Lung (tissue), 12 donors: Measurements from ENCODE around the gene TPD52L2. TPM values are rescaled to one million over a fixed set of nuclear protein-coding genes. Genes with fewer than 3 reads are reported as not detected.

ENCODE experiments used
- ATAC-seq: fragments of 200-7000 bp; cut with Tn5 transposase; one replicate; pipeline ENCODE4 v1.9.1; 2020; ENCODE audit warnings: moderate number of reproducible peaks; ENCODE audit not compliant: insufficient read depth, low FRiP score
- DNase-seq, 3 donors: peaks; one replicate each; pipeline ENCODE4 v3.0.0-alpha.2; 2013 to 2017
- H3K27ac ChIP-seq, 2 donors: one replicate each; pipeline ENCODE4 v1.5.1; 2013; ENCODE audit warnings: mild to moderate bottlenecking in 2 of 2, moderate library complexity in 2 of 2, control low read depth in 1 of 2, inconsistent platforms in 1 of 2, low read depth in 1 of 2, low read length in 1 of 2
- H3K27me3 ChIP-seq, 3 donors: one replicate each; pipeline ENCODE4 v1.5.1; 2013; ENCODE audit warnings: low read length in 2 of 3; ENCODE audit not compliant: control insufficient read depth in 3 of 3, insufficient read depth in 3 of 3
- H3K36me3 ChIP-seq, 4 donors: one replicate each; pipeline ENCODE4 v1.5.1; 2013; ENCODE audit warnings: low read length in 4 of 4, mild to moderate bottlenecking in 1 of 4, moderate library complexity in 1 of 4; ENCODE audit not compliant: control insufficient read depth in 4 of 4, insufficient read depth in 4 of 4
- H3K4me1 ChIP-seq, 5 donors: one replicate each; pipeline ENCODE4 v1.5.1; 2013; ENCODE audit warnings: low read length in 5 of 5, mild to moderate bottlenecking in 2 of 5, moderate library complexity in 1 of 5; ENCODE audit not compliant: control insufficient read depth in 5 of 5, insufficient read depth in 5 of 5
- H3K4me3 ChIP-seq: one replicate; pipeline ENCODE4 v1.5.1; 2013; ENCODE audit warnings: mild to moderate bottlenecking, control low read depth, moderate library complexity
- H3K9ac ChIP-seq, 2 donors: one replicate each; pipeline ENCODE4 v1.5.1; 2013; ENCODE audit warnings: low read length in 2 of 2, control low read depth in 1 of 2; ENCODE audit not compliant: insufficient read depth in 1 of 2
- H3K9me3 ChIP-seq, 4 donors: one replicate each; pipeline ENCODE4 v1.5.1; 2013; ENCODE audit warnings: low read length in 3 of 4, mild to moderate bottlenecking in 1 of 4, moderate library complexity in 1 of 4; ENCODE audit not compliant: control insufficient read depth in 4 of 4, insufficient read depth in 3 of 4
- WGBS, 2 donors: extraction: QIAGEN DNeasy Blood & Tissue Kit; methylation state at CpG; one replicate each; pipeline ENCODE4 v1.1.7; 2013; 5-methylcytosine and 5-hydroxymethylcytosine counted together
- polyA plus RNA-seq, 2 donors: library from polyadenylated mRNA; stranded (reverse); fragments of 200-250 nt; gene quantifications; one replicate each; pipeline ENCODE4 v1.2.1, GENCODE V29; 2013
- total RNA-seq, 2 donors: library from RNA; depleted of rRNA in 1 of 2; stranded (reverse); fragments of >200 nt in 1 of 2; gene quantifications; one replicate each; pipeline ENCODE4 v1.2.1, GENCODE V29; 2014 to 2021
- TF ChIP-seq, protein P1 (sequence below): IDR thresholded peaks from 2 replicates; pipeline ENCODE4 v1.5.1; 2012; ENCODE audit warnings: mild to moderate bottlenecking; ENCODE audit errors: control extremely low read depth, extremely low read depth
- donor health status: control.
- donor health status: control.
- donor health status: Bipolar disorder and iron deficiency.
- donor health status: healthy.
- donor health status: DM: yes; HTN: yes; CAD: no.

The TPD52L2 gene
- total and polyA plus RNA-seq, 4 donors = 66.2 to 130 (median 79.3) TPM

DNA sequence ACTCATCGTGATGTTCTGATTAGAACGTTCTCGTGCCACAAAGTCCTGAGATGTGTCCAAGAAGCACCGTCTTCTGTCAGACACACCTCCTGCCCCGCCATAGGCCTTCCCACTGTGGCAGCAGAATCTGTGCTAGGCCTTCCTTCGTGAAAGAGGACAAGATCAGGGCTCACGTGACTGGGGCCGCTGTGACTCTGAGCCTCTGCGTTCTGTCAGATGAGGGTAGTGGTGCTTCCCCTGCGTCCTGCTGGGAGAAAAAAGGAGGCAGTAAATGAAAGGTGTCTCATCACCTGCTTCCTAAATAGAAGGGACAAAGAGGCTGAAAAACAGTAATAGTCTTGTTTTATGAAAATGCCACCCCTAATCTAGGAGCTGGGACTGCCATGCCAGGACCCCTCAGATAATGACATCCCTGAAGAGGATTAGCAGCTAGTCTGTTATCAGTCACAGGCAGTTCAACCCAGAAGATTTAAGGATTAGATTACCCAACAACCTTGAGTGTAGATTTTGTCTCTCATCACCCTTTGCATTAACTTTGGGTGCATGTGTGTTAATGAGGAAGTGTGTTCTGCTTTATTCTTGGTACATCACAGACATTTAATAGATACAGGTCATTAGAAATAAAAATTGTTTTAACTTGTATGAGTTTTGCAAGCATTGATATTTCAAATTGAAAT, 34.0 kb downstream of the TPD52L2 start:
- TF ChIP-seq, protein P1, sequence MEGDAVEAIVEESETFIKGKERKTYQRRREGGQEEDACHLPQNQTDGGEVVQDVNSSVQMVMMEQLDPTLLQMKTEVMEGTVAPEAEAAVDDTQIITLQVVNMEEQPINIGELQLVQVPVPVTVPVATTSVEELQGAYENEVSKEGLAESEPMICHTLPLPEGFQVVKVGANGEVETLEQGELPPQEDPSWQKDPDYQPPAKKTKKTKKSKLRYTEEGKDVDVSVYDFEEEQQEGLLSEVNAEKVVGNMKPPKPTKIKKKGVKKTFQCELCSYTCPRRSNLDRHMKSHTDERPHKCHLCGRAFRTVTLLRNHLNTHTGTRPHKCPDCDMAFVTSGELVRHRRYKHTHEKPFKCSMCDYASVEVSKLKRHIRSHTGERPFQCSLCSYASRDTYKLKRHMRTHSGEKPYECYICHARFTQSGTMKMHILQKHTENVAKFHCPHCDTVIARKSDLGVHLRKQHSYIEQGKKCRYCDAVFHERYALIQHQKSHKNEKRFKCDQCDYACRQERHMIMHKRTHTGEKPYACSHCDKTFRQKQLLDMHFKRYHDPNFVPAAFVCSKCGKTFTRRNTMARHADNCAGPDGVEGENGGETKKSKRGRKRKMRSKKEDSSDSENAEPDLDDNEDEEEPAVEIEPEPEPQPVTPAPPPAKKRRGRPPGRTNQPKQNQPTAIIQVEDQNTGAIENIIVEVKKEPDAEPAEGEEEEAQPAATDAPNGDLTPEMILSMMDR = no peak
- H3K9ac ChIP-seq = no peak overlapping the region
- WGBS, 2 donors = 55 to 76% methylated on average over 10 of the region's 10 CpGs
- no peak overlapping the region for H3K27ac ChIP-seq
- no peaks in the 10 kb centered on the region for H3K9me3 ChIP-seq
- H3K4me1 ChIP-seq = peaks cover 0 to 18% (median 6%) of the 10 kb centered on the region in 5 donors
- no peak for DNase-seq
- H3K4me3 ChIP-seq = no peak overlapping the region
- H3K36me3 ChIP-seq = peaks cover 0 to 5% (median 0%) of the 10 kb centered on the region in 4 donors
- no peak for ATAC-seq
- no peaks in the 10 kb centered on the region for H3K27me3 ChIP-seq

DNA sequence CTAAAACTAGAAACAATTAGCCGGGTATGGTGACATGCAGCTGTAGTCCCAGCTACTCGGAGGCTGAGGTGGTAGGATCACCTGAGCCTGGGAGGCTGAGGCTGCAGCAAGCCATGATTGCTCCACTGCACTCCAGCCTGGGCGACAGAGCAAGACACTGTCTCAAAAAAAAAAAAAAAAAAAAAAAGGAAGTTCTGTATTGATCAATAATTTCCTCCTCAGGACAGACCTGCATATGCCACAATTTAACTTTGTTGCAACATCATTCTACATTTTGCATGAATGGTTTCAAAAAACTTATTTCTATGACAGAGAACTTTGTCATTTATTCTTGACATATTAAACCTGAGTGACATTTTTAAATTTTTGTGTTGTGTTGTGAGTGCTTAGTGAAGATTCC, 35.3 kb downstream of the TPD52L2 start:
- Histone ChIP-seq H3K27me3 (no peaks in the 10 kb centered on the region), H3K4me3 (no peak overlapping the region), H3K36me3 (peaks cover 0 to 7% (median 0%) of the 10 kb centered on the region in 4 donors), H3K27ac (no peak overlapping the region), H3K9me3 (no peaks in the 10 kb centered on the region), H3K9ac (no peak overlapping the region), H3K4me1 (peaks cover 0 to 14% (median 6%) of the 10 kb centered on the region in 5 donors)
- TF ChIP-seq, protein P1 = no peak
- DNase-seq (no peak), ATAC-seq (no peak)
- 27 to 67% methylated on average over 3 of the region's 3 CpGs for WGBS, 2 donors

DNA sequence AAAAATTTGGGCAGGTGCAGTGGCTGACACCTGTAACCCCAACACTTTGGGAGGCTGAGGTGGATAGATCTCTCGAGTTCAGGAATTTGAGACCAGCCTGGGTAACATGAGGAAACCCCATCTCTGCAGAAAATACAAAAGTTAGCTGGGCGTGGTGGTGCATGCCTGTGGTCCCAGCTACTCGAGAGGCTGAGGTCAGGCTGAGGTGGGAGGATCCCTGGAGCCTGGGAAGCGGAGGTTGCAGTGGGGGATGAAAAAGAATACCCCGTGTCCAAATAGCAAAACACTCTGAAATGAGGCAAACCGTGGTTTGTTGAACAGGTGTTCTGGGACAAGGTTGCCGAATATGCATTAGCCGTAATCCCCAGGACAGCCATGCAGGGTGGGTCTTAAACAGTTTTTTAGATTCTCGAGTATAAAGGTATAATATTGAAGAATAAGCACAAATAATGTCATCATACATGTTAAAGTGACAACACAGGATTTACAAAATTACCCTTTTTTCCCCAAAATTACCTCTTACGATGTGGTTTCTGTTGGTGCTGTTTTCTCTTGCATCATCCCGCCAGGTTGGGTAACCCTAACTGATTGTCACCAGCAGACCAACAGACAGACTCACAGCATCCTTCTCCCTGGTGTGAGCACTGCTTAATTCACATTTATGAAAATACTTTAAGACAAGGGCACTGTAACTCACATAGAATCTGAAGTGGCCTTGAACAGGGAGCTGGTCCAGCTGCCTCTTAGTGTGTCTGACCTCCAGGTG, 38.9 kb downstream of the TPD52L2 start:
- Histone ChIP-seq H3K27ac (no peak overlapping the region), H3K9ac (no peak overlapping the region), H3K4me3 (no peak overlapping the region), H3K4me1 (peaks cover 0 to 7% (median 0%) of the 10 kb centered on the region in 5 donors), H3K9me3 (no peaks in the 10 kb centered on the region), H3K27me3 (no peaks in the 10 kb centered on the region), H3K36me3 (peaks cover 0 to 7% (median 0%) of the 10 kb centered on the region in 4 donors)
- TF ChIP-seq, protein P1 = no peak
- ATAC-seq (no peak), DNase-seq (no peak)
- WGBS, 2 donors = 41 to 76% methylated on average over 11 of the region's 11 CpGs
